Measurements from ENCODE around the gene NRCAM.
"Not testable (repeated sequence)": the region's sequence is repeated elsewhere in the genome, so short reads cannot be mapped to it uniquely, and the experiment has no call there.

Gene NRCAM

GRCh38 chr7:108466322-108466721, 10.1 kb upstream of the NRCAM start:
- H3K9me3 ChIP-seq (ENCODE audit: control insufficient read depth, insufficient read depth, low read depth, low read length); H3K4me3 ChIP-seq (ENCODE audit: low read depth, low read length); POLR2A ChIA-PET; H3K4me1 ChIP-seq (ENCODE audit: control insufficient read depth, insufficient read depth, low read length); H3K27ac ChIP-seq (ENCODE audit: extremely low read depth, low read depth, low read length); H3K36me3 ChIP-seq (ENCODE audit: control insufficient read depth in 2 of 2, insufficient read depth in 1 of 2, low read length in 2 of 2): not testable (repeated sequence)
- CTCF ChIA-PET, result interaction anchor here (0.7 to 1.2 kb wide), 4 partner anchors 9 to 1216 kb away, joined by 3 to 5 read pairs (median 3); no protein-coding TSS in a partner anchor
- 0 out of 2 replicates have a peak, but pooled peaks have one; percentile 43 for TF ChIP-seq ZNF146 (tag by site-specific recombination; IDR thresholded peaks at IDR 0.05)

- TF ChIP-seq PRDM6 (tag by site-specific recombination; IDR thresholded peaks at IDR 0.05) (no peak), ZNF518A (tag by site-specific recombination; conservative IDR thresholded peaks at IDR 0.05; ENCODE audit: low read depth) (no peak), ZNF114 (tag by site-specific recombination; IDR thresholded peaks at IDR 0.05) (no peak), SCRT2 (tag by site-specific recombination; IDR thresholded peaks at IDR 0.05) (no peak), ZNF366 (tag by site-specific recombination; conservative IDR thresholded peaks at IDR 0.05) (no peak), ZNF121 (tag by site-specific recombination; IDR thresholded peaks at IDR 0.05) (no peak), ZNF248 (tag by site-specific recombination; IDR thresholded peaks at IDR 0.05) (no peak)
- H3K9me3 ChIP-seq (ENCODE audit: control insufficient read depth, insufficient read depth, low read depth, low read length), result no peaks in the 10 kb centered on the region
- no peak overlapping the region for H3K27ac ChIP-seq (ENCODE audit: extremely low read depth, low read depth, low read length)
- H3K36me3 ChIP-seq (ENCODE audit: control insufficient read depth in 2 of 2, insufficient read depth in 1 of 2, low read length in 2 of 2), result no peaks in the 10 kb centered on the region
- ChIA-PET CTCF (interaction anchor here (0.6 to 0.8 kb wide), 2 partner anchors 32 to 917 kb away, joined by 3 read pairs; no protein-coding TSS in a partner anchor), POLR2A (no interaction called here)
- H3K4me3 ChIP-seq (ENCODE audit: low read depth, low read length), result no peak overlapping the region
- H3K4me1 ChIP-seq (ENCODE audit: control insufficient read depth, insufficient read depth, low read length), result no peaks in the 10 kb centered on the region
Observed at GRCh38 chr7:108464743-108465142, 8.5 kb upstream of the NRCAM start.

GRCh38 chr7:108463613-108464012, 7.4 kb upstream of the NRCAM start:
- no peak overlapping the region for H3K27ac ChIP-seq (ENCODE audit: extremely low read depth, low read depth, low read length)
- H3K4me3 ChIP-seq (ENCODE audit: low read depth, low read length), result no peak overlapping the region
- POLR2A ChIA-PET, result no interaction called here
- no peaks in the 10 kb centered on the region for H3K36me3 ChIP-seq (ENCODE audit: control insufficient read depth in 2 of 2, insufficient read depth in 1 of 2, low read length in 2 of 2)
- no peaks in the 10 kb centered on the region for H3K9me3 ChIP-seq (ENCODE audit: control insufficient read depth, insufficient read depth, low read depth, low read length)
- CTCF ChIA-PET, result no interaction called here
- H3K4me1 ChIP-seq (ENCODE audit: control insufficient read depth, insufficient read depth, low read length), result no peaks in the 10 kb centered on the region
- TF ChIP-seq ZNF645 (tag by site-specific recombination; IDR thresholded peaks at IDR 0.05), result no peak
- TF ChIP-seq SP7 (tag by site-specific recombination; IDR thresholded peaks at IDR 0.05), result no peak
- TF ChIP-seq ZFHX2 (tag by site-specific recombination; conservative IDR thresholded peaks at IDR 0.05), result peak; percentile 29; the same call in 1 of the 2 replicates
- TF ChIP-seq REPIN1 (tag by site-specific recombination; IDR thresholded peaks at IDR 0.05; ENCODE audit: low read depth), result no peak
- no peak for TF ChIP-seq ZNF548 (tag by site-specific recombination; IDR thresholded peaks at IDR 0.05)
- no peak for TF ChIP-seq ZNF174 (tag by site-specific recombination; IDR thresholded peaks at IDR 0.05)
- 0 out of 2 replicates have a peak, but pooled peaks have one; percentile 42 for TF ChIP-seq EGR2 (tag by site-specific recombination; IDR thresholded peaks at IDR 0.05; ENCODE audit: low read depth)
- no peak for TF ChIP-seq ZNF704 (tag by site-specific recombination; IDR thresholded peaks at IDR 0.05)
- TF ChIP-seq ZFP41 (tag by site-specific recombination; IDR thresholded peaks at IDR 0.05; ENCODE audit: borderline replicate concordance), result no peak
- no peak for TF ChIP-seq ZNF692 (tag by site-specific recombination; IDR thresholded peaks at IDR 0.05)
